ENCODE data around the gene RIPK4.

DNA sequence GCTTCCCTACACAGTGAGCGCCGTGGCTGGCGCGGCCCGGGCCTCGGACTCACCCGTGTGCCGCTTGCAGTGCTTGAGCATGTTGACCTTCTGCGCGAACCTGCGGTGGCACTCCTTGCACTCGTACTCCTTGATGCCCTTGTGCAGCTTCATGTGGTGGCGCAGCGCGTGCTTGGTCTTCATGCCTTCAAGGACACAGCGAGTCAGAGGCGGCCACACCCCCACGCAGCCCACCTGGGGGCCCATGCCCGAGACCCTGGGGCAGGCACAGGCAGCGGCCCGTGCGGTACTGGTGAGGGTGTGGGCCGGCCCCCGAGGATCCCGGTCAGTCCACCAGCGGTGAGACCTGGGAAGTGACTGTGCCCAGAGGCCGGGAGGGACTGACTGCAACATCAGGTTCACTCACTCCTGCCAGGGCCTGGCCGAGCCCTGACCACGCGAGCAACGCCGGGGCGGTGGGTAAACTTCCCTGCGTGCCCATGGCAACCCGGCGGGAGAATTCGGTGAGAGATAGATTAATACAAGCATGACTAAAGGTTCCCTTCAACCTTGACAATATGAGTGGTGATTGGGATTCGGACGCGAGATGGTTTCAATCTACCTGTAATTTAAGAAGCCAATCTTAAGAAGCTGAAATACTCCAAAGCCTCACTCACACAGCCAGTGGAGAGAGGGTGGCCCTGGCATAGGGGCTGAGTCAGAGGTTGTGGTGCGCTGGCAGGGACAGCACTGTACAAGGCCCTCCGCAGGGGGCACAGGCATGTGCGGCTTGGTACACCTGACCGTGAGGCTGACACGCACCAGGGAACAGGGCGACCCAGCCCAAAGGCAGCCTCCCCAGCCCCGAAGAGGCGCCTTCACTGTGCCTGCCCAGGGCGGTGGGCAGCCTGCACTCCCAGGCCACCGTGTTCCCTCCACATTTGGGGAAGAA, 49.1 kb upstream of the RIPK4 start:
- TF ChIP-seq, protein P1, sequence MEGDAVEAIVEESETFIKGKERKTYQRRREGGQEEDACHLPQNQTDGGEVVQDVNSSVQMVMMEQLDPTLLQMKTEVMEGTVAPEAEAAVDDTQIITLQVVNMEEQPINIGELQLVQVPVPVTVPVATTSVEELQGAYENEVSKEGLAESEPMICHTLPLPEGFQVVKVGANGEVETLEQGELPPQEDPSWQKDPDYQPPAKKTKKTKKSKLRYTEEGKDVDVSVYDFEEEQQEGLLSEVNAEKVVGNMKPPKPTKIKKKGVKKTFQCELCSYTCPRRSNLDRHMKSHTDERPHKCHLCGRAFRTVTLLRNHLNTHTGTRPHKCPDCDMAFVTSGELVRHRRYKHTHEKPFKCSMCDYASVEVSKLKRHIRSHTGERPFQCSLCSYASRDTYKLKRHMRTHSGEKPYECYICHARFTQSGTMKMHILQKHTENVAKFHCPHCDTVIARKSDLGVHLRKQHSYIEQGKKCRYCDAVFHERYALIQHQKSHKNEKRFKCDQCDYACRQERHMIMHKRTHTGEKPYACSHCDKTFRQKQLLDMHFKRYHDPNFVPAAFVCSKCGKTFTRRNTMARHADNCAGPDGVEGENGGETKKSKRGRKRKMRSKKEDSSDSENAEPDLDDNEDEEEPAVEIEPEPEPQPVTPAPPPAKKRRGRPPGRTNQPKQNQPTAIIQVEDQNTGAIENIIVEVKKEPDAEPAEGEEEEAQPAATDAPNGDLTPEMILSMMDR (IDR thresholded peaks at IDR 0.05): no peak
- no peak for TF ChIP-seq POLR2AphosphoS5 (IDR thresholded peaks at IDR 0.05)
- TF ChIP-seq EP300 (IDR thresholded peaks at IDR 0.05; ENCODE audit: low read depth): no peak
- TF ChIP-seq POLR2A (IDR thresholded peaks at IDR 0.05): no peak

Measured in transverse colon (tissue), 4 donors.